Left ventricle myocardium inferior (tissue), 1 donor: Measurements from ENCODE around the gene PTPRN2. TPM values are rescaled to one million over a fixed set of nuclear protein-coding genes. Genes with fewer than 3 reads are reported as not detected.
"Not testable (repeated sequence)": the region's sequence is repeated elsewhere in the genome, so short reads cannot be mapped to it uniquely, and the experiment has no call there.

ENCODE experiments used
- DNase-seq: peaks from one replicate; pipeline ENCODE4 v3.0.0-alpha.2; 2020
- H3K27ac ChIP-seq: fragments of 200-600 bp; replicated peaks from 2 replicates; pipeline ENCODE4 v1.8.0; 2021
- H3K27me3 ChIP-seq: fragments of 200-600 bp; 2 replicates; pipeline ENCODE4 v1.8.0; 2021; ENCODE audit warnings: low read depth
- H3K36me3 ChIP-seq: fragments of 200-600 bp; 2 replicates; pipeline ENCODE4 v1.8.0; 2021
- H3K4me1 ChIP-seq: fragments of 200-600 bp; 2 replicates; pipeline ENCODE4 v1.8.0; 2021
- H3K4me3 ChIP-seq: fragments of 200-600 bp; 2 replicates; pipeline ENCODE4 v1.8.0; 2021; ENCODE audit warnings: mild to moderate bottlenecking, moderate library complexity
- H3K9me3 ChIP-seq: fragments of 200-600 bp; replicated peaks from 2 replicates; pipeline ENCODE4 v1.8.0; 2021
- CTCF ChIP-seq: fragments of 200-600 bp; IDR thresholded peaks from 2 replicates; pipeline ENCODE4 v1.8.0; 2021; ENCODE audit warnings: antibody characterized with exemption, mild to moderate bottlenecking, borderline replicate concordance
- intact Hi-C: fragments of 100-400 bp; cut with micrococcal nuclease; formaldehyde crosslinking; loops from one replicate; pipeline ENCODE4 v1.11.0; 2022
- total RNA-seq: library from RNA; stranded (reverse); fragmentation: NEBNext Ultra II Directional; extraction: Animal tissue kit (Norgen Biotek cat#: 25700); gene quantifications from one replicate; pipeline ENCODE4 v1.2.1, GENCODE V29; 2021
- donor health status: DM: no; HTN: yes; CAD: no; lungs with severe emphysema.

The PTPRN2 gene
- total RNA-seq, 1 donor from 2014 or later, result 1.3 TPM

- DNase-seq, result no peak
- no peak overlapping the region for H3K27ac ChIP-seq
- H3K4me3 ChIP-seq, result no peak overlapping the region
- H3K9me3 ChIP-seq, result peaks cover 21% of the 10 kb centered on the region
- peaks cover 59% of the 10 kb centered on the region for H3K27me3 ChIP-seq
- H3K36me3 ChIP-seq, result no peaks in the 10 kb centered on the region
- H3K4me1 ChIP-seq, result no peaks in the 10 kb centered on the region
- no peak for TF ChIP-seq CTCF
- intact Hi-C loops, result no loop called here
Observed at GRCh38 chr7:158356454-158356853, 231.2 kb downstream of the PTPRN2 start.

GRCh38 chr7:158355456-158356065 lies 232.1 kb downstream of the PTPRN2 start:
- Histone ChIP-seq H3K27me3 (peaks cover 68% of the 10 kb centered on the region), H3K4me3 (no peak overlapping the region), H3K9me3 (peaks cover 21% of the 10 kb centered on the region), H3K4me1 (no peaks in the 10 kb centered on the region), H3K27ac (no peak overlapping the region), H3K36me3 (no peaks in the 10 kb centered on the region)
- intact Hi-C loops, result no loop called here
- no peak for DNase-seq
- no peak for TF ChIP-seq CTCF

GRCh38 chr7:158354861-158355260 lies 232.8 kb downstream of the PTPRN2 start:
- no peak overlapping the region for H3K27ac ChIP-seq
- H3K27me3 ChIP-seq, result peaks cover 75% of the 10 kb centered on the region
- no peaks in the 10 kb centered on the region for H3K36me3 ChIP-seq
- H3K4me3 ChIP-seq, result no peak overlapping the region
- H3K9me3 ChIP-seq, result peaks cover 21% of the 10 kb centered on the region
- TF ChIP-seq CTCF, result no peak
- H3K4me1 ChIP-seq, result no peaks in the 10 kb centered on the region
- intact Hi-C loops, result no loop called here
- no peak for DNase-seq

- TF ChIP-seq CTCF, result peak; percentile 38
- peaks cover 77% of the 10 kb centered on the region for H3K27me3 ChIP-seq
- H3K27ac ChIP-seq, result no peak overlapping the region
- no peak overlapping the region for H3K4me3 ChIP-seq
- DNase-seq, result no peak
- H3K36me3 ChIP-seq, result no peaks in the 10 kb centered on the region
- H3K9me3 ChIP-seq, result peaks cover 21% of the 10 kb centered on the region
- intact Hi-C loops, result no loop called here
- no peaks in the 10 kb centered on the region for H3K4me1 ChIP-seq
Observed at GRCh38 chr7:158353606-158354570, 233.7 kb downstream of the PTPRN2 start.

GRCh38 chr7:158351899-158352729 lies 235.5 kb downstream of the PTPRN2 start:
- H3K4me1 ChIP-seq, intact Hi-C loops, H3K36me3 ChIP-seq, H3K27ac ChIP-seq, DNase-seq, H3K4me3 ChIP-seq: not testable (repeated sequence)
- Histone ChIP-seq H3K9me3 (peaks cover 21% of the 10 kb centered on the region), H3K27me3 (peaks cover 71% of the 10 kb centered on the region)
